NCI-H2081 (cell line): ENCODE results near the gene PRRX2.
"Not testable (repeated sequence)": the region's sequence is repeated elsewhere in the genome, so short reads cannot be mapped to it uniquely, and the experiment has no call there.

Experiments
- DNase-seq, 2 experiments: peaks; one replicate each; lab custom pipeline; 2025; lab: John Stamatoyannopoulos, UW

Gene PRRX2

DNA sequence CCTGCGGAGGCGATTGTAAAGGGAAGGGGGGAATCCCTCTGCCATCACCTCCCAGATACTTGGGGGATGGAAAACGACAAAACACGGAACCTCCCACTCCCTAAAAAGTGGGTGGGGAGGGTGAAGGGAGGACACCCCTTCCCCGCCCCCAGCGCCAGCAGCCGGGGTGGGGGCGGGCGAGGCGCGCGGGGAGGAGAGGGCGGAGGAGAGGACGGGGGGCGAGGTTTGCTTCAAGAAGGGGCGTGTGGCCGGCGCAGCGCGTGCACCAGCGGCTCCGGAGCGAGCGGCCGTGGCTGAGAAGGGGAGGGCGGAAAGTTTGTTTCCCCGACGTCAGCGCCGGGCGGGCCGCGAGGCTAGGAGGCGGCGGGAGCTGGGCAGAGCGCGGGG lies at the start of gene PRRX2:
Gene PRRX2 (plus strand): TSS at position 259 of the 387 bp plus-strand sequence. CDS start 221 bp downstream, outside the sequence.
- DNase-seq: no peak

DNA sequence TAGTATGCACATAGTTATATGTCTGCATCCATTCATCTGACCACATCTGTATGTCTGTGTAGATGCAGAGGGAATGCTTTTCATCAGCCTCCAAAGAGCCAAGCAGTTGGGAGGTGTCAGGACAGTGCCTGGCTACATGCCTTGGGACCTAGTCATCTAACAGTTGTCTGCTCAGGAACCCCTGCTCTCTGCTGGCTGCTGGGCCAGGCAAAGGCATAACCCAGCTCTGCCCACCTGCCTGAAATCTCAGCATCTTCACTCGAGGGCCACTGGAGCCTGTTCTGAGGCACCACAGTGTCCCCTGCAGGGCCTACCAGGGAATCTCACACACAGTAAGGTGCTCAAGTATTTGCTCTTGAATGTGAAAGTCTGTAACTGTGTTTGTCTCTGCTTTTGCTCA lies 48.3 kb upstream of the PRRX2 start:
- no peak for DNase-seq

DNA sequence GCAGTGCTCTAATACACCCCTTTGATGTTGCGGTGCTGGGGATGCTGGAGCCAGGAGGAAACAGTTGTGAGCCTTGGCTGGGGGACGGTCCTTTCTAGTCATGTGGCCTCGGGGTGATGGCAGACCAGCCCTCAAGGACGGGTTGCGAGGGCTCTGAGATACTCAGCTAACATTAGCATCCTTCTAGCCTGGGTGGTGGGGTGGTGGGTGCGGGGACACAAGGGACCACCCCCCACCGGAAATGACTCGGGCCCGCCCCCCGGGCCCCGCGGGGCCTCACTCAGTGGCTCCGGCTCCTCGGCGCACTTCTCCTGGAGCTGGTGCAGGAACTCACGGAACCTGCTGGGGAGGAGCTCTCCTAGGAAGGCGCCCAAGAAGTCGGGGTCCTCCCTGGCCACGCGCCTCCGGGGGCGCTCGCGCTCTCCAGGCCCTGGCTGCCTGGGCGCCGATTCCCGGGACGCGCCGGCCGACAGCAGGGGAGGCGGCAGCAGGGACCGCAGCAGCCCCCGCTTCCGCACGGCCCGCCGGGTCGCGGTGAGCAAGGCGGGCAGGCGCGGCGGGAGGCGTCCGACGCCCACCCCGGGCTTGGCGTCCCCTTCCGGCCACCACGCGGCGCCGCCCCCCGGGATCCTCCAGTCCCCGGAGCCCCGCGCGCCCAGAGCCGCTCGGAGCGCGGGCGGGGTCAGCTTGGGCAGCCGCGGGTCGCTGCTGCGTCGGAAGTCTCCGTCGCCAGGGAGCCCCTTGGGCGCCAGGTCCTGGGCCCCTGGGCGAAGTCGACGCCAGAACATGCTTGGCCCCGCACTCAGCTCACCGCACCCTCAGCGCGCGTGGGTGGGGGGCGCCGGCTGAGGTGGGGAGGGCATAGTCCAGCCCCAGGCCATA lies 45.4 kb upstream of the PRRX2 start:
- DNase-seq: no peak

DNA sequence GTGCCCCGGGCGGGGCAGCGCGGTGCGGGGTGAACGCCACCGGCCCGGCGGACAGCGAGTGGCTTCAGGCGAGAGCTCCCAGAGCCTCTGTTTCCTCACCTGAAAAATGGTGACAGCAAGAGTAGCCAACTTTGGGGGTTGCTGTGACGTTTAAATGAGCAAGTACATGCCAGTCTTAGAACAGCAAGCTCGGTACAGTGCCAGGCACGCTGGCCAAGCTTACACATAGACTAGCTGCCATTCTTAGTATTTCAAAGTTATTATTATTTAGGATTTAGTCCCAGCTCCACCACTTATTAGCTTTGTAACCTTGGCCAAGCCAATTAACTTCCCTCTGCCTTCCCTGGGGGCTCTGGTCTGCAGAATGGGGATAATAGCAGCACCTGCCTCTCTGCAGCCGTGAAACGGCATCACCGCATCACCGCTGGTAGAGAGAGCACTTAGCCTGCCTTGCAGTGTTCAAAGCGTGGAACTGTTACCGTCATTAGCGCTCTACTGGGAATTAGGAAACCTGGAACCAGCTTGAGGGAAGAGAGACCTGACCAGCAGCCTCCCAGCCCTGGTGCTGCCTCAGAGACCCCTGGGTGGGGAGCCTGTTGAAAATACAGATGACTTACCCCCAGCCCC lies 44.7 kb upstream of the PRRX2 start, which contains the start of gene C9orf50:
Gene C9orf50 (minus strand): TSS at position 433 of the 627 bp plus-strand sequence. CDS start 527 bp downstream, outside the sequence.
- peak in 1 of 2 experiments; percentile 52 for DNase-seq

DNA sequence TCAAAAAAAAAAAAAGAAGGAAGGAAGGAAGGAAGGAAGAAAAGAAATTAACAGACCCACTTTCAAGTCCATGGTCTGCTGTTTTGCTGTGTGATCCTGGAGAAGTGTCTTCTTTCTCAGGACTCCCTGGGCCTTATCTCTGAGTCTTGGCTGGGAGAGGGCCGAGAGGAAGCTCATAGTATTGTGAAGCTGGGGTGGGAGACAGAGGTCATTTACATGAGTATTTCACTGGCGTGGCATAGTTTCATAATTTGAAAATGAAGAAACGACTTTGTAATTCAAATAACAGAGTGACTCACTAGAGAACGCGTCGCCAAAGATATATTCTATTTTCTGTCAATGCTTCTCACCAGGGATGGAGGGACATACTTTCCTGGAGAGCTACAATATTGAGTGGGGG lies 42.1 kb upstream of the PRRX2 start:
- DNase-seq: no peak

DNA sequence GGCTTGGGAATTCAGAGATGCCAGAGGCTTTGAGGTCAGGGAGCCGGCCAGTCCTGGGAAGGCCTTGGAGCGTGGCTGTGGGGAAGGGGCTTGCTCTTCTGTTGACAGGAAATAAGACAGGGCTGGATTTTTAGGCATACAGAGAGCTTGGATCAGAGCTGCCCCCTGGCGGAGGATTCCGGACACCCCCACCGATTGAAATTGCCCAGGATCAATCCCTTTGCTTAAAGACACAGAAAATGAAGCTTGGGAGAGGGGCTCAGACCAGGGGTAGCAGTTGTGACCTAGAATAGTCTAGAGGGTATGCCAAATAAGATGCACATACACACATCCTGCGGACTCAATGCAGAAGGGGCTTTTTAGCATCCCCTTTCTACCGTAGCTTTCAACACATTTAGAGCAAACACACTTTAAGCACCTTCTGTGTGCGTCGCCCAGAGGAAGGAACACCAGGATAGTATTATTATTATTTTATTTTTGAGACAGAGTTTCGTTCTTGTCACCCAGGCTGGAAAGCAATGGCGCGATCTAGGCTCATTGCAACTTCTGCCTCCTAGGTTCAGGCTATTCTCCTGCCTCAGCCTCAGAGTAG lies 41.2 kb upstream of the PRRX2 start:
- peak; percentile 19 to 36 for DNase-seq

DNA sequence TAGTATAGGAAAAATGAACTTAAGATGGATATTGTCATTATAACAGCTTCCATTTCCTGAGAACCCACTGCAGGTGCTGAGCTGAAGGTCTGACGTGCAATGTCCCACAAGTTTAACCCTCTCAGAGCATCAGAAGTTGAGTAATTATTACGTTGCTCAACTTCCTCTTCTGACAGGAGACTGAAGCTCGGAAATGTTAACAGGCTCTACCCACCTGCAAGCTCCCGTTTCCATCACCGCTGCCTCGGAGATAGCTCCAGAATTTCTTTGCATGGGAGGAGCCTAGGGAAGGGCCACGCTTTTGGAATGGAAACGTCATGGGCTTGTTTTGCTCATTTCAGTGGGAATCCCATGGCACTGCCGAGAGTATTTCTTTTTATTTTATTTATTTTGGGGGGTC lies 40.5 kb upstream of the PRRX2 start:
- peak in 1 of 2 experiments; percentile 12 for DNase-seq

DNA sequence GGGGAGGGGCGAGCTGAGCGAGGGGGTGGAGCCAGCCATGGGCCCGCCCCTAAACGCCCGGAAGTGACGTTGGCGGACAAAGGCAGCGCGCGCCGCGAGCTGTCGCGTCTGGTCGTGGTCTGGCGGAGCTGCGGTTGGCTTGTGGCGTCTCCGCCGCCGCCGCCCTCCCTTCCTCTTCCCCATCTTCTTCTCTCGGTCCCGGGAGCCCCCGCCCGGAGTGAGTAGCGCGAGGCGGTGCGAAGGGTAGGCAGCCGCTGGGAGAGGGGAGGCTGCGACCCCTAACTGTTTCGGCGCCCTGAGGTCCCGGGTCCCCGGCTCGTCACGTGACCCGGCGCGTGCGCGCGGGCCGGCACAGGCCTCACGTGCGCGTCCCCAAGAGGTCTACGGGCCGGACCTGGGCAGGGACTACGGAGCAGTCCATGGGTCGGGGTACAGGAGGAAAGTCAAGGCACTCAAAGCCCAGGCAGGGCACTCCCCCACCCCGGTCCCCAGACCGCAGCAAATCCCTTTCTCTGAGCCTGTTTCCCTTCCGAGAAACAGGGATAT lies 39.3 kb upstream of the PRRX2 start, which contains the start of gene NTMT1:
Gene NTMT1 (plus strand): TSS at position 85 of the 546 bp plus-strand sequence. CDS start 6,541 bp downstream, outside the sequence.
- DNase-seq: peak; percentile 73 to 76

DNA sequence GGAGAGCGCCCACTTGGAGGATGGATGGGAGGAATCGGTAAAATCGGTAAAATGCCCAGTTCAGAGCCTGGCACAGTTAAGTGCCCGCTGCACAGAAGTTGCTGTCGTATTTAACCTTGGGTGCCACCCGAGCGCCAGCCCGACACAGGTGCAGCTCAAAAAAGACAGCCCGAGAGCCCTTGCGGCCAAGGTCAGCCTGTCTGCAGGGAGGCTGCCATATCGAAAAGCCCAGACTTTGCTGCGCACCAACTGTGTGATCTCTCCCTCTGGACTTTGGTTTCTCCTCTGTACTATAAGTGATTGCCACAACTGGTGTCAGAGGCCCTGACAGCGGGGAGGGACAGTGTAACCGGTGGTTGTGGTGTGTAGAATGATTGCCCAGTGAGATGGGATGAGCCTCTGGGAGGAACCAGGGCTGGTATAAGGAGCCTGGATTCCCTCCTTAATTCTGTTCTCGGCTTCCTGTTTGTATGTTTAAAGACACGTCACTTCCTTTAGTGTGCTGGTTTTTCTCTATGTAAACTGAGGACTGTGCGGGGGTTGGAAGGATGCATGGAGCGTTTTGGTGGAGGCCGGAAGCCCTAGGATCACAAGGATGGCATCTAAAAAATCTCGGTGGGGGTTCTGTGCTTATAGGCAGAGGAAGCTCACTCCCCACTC lies 38.7 kb upstream of the PRRX2 start:
- peak in 1 of 2 experiments; percentile 15 for DNase-seq

DNA sequence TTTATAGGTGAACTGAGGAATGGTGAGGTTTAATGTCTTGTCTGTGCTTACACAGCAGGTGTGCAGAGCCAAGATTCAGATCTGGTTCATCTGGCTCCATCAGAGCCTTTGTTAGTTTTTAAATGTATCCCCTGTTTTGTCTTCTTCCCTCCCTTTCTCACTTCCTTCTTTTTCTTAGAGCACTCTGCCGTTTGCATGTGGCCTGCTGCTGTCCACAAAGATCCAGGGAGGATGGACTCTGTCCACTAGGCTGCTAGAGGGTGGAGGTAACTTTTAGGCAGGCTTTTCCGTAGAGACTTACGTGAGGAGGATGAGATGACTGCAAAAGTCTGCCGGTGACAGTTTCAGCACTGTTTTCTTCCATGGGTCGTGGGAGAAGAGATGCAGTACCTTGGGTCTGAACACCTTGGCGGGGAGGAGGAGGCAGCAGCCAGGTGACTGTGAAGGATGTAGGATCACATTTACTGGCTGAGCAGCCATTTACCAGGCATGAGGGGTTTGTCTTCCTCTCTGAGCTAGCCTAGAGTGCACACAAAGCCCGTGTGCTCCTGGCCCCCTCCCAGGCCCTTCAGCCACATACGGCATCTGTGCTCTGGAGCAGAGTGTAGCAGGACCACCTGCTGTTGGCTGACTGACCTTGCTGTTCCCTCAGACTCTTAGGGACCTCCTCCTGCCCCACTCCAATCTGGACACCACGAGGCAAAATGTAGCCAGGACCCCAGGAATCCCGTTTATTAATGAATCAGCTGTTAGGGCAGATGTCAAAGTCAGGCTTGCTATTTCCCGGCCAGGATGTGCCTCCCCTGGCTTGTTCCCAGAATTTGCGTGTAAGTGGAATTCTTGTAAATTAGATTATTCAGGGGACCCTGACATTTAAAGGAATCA lies 37.6 kb upstream of the PRRX2 start:
- DNase-seq: no peak

DNA sequence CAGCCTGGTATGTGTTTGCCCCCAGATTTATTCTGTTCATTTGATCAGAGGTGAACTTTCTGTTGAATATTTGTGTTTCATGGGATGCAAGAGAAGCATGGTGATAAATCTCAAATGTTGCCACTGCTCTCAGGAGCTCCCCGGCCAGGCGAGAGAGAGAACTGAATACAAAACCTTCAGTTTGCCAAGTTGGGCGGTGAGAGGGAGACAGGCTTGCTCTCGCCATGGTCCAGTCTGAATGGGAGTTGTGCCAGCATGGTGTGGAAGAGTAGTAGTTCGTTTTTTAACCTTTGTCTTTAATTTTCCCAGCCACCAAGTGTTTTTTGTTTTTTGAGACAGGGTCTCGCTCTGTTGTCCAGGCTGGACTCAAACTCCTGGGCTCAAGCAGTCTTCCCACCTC lies 36.7 kb upstream of the PRRX2 start:
- DNase-seq: no peak

DNA sequence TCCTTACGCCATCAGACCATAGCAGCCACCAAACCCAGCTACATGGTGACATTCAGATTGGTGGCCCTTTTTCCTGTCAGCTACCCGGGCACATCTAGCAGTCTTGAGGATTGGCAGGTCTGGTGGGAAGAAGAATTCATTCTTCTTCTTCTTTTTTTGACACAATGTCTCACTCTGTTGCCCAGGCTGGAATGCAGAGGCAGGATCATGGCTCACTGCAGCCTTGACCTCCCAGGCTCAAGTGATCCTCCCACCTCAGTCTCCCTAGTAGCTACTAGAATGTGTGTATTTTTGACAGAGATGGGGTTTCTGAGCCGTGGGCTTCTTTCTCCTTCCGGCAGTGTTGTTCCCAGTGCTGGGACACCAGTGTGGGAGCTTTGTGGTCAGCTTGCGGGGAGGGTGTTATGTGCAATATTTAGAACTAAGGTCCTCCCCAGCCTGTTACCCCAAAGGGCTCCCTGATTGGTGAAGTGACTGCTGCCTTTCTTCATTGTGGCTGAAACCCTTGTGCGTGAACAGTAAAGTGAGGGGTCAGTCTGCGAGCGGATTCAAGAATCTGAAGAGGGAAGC lies 36.1 kb upstream of the PRRX2 start:
- DNase-seq: no peak

DNA sequence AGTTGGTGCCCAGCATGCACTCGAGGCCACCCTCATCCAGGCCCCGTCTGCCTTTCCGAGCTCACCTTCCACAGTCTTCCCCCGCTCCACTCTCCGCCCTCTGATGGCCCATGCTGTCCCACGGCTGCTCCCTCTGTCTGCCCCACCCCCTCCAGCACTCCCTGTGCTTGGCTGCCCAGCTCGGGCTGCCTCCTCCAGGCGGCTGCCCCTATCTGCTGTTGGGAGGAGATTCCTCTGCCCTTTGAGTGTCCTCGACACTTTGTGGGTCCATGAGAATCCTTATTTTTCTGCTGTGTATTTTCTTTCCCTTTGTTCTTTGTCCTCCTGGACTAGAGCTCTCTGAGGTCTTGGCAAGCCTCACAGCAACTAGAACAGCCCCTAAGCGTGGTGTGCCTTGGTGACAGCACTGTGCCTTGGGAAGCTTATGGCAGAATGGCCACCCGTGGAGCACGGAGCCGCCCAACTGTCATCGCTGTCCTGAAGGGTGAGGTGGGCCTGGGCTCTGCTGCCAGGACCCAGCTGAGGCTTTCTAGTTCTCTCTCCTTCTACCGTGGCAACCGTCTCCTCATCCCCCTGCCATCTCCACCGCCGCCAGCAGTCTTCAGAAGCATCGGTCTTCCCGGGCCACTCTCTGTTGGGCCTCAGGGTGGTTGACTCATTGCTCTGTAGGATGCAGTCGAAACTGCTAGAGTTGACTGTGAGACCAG lies 34.3 kb upstream of the PRRX2 start:
- no peak for DNase-seq

DNA sequence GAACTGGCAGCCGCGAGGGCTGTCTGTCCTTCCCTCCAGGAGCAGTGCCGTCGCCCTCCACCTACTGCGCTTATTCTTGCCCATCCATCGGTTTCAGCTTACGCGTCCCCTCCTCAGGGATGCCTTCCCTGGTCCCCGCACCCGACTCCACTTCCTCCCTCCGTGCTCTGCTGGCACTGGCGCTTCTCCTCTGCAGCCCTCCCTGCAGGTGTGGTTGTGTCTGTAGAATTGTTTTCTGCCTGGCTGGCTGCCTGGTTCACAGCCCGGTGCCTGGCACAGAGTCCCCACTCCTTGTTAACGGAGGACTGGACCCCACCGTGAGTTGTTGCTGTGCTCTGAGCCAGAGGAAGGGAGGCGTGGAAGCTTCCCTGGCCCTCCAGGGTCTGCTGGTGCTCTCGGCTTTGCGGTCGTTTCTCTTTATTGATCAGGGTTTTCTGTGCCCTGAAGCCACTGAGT lies 33.7 kb upstream of the PRRX2 start:
- DNase-seq: no peak

DNA sequence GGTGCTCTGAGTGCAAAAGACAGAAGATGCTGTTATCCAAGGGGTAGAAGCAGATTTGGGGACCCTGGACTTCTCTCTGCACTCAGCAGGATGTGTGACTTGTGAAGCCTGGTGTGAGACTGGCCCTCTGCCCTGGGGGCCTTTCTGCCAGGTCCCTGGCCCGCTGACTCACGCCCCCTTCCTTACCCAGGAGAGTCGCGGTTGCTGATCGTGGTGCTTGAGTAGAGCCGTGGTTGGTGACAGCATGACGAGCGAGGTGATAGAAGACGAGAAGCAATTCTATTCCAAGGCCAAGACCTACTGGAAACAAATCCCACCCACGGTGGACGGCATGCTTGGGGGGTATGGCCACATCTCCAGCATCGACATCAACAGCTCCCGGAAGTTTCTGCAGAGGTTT lies 33.0 kb upstream of the PRRX2 start:
- no peak for DNase-seq

DNA sequence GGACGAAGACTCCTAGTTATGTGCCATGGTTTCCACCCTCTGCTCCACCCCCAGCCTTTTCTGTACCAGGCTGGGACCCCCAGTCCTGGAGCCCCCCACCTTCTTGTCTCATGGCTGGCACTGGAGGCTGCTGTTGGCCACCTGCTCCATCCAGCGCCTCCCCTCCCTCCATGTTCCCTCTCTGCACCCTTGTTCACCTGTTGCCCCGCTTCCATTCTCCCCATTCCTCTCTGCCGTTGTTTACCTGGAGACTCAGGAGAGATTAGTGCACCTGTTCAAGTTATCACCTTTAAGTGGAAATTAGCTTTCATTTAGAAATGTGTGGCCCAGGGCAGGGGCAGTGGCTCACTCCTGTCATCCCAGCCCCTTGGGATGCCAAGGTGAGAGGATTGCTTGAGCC lies 32.2 kb upstream of the PRRX2 start:
- no peak for DNase-seq

DNA sequence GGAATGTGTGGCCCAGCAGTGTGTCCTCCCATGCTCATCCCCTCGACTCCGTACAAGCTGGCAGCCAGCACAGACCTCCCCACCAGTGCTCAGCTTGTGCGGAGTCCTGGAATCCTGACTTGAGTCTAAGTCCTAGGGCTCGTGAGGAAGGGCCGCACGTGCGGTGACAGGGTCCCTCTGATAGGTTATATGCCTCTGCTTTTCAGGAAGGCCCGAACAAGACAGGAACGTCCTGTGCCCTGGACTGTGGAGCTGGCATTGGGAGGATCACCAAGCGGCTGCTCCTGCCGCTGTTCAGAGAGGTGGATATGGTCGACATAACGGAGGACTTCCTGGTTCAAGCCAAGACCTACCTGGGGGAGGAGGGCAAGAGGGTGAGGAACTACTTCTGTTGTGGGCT lies 31.6 kb upstream of the PRRX2 start:
- no peak for DNase-seq

DNA sequence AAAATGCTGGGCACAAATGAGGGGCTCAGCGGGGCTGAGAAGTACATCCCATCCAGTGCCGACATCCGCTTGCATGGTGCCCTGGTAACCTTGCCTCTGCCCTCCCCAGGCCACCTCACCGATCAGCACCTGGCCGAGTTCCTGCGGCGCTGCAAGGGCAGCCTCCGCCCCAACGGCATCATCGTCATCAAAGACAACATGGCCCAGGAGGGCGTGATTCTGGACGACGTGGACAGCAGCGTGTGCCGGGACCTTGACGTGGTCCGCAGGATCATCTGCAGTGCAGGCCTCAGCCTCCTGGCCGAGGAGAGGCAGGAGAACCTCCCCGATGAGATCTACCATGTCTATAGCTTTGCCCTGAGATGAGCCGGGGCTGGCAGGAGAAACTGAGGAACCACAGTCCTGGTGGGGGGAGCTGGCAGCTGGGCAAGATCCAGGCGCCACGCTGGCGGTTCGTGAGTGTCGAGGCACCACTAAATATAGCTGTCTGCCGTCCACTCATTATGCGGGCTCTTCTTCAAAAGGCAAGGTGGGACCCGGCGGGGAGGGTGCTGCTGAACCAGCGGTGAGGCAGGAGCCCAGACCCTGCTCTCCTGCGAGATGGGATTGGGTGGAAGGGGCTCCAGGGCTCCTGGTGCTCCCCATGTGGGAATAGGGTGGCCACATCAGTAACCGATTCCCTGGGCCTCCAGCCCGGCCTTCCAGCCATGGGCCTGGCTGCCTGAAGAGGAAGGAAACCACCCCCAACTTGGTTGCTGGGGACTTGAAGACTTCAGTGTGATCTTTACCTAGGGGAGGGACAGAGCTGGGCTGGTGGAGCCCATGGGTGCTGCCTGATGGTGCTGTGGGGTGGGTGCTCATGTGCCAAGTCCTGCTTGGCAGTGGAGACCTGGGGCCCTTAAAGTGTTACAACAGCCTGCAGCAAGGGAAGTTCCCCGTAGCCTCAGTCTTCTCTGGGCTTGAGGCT lies 30.1 kb upstream of the PRRX2 start:
- no peak for DNase-seq

DNA sequence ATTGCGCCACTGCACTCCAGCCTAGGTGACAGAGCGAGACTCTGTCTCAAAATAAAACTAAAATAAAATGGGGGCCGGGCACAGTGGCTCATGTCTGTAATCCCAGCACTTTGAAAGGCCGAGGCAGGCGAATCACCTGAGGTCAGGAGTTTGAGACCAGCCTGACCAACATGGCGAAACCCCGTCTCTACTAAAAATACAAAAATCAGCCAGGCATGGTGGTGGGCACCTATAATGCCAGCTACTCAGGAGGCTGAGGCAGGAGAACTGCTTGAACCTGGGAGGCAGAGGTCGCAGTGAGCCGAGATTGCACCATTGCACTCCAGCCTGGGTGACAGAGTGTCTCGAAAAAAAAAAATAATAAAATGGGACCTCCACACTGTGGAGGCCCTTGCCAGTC lies 29.1 kb upstream of the PRRX2 start:
- not testable (repeated sequence) for DNase-seq
